K562 (cell line): Measurements from ENCODE around the gene FLAD1. TPM values are rescaled to one million over a fixed set of nuclear protein-coding genes. Genes with fewer than 3 reads are reported as not detected.

Experiments used
- ARHGAP35 ChIP-seq: fragments of 450-650 bp; IDR thresholded peaks from 2 replicates; pipeline ENCODE4 v1.6.1; 2018; ENCODE audit not compliant: partially characterized antibody
- ATF7 ChIP-seq: fragments of 450-650 bp; IDR thresholded peaks from 2 replicates; pipeline ENCODE4 v1.7.1; 2014; ENCODE audit warnings: mild to moderate bottlenecking, moderate library complexity
- CBFB ChIP-seq: sonication (generic); formaldehyde crosslinking; IDR thresholded peaks from 2 replicates; pipeline ENCODE4 v1.4.0; 2020; ENCODE audit warnings: mild to moderate bottlenecking, missing genetic modification reagents
- CREB3L1 ChIP-seq: fragments of 450-650 bp; IDR thresholded peaks from 2 replicates; pipeline ENCODE4 v1.6.1; 2014; ENCODE audit warnings: low read depth, mild to moderate bottlenecking, moderate library complexity, borderline replicate concordance
- ESRRA ChIP-seq: fragments of 450-650 bp; IDR thresholded peaks from 2 replicates; pipeline ENCODE4 v1.6.1; 2014; ENCODE audit warnings: low read depth, mild to moderate bottlenecking, moderate library complexity, borderline replicate concordance
- EWSR1 ChIP-seq: fragments of 450-650 bp; IDR thresholded peaks from 2 replicates; pipeline ENCODE4 v1.6.1; 2018; ENCODE audit warnings: borderline replicate concordance, mild to moderate bottlenecking, low read depth, moderate library complexity; ENCODE audit not compliant: partially characterized antibody
- JUNB ChIP-seq: fragments of 450-650 bp; formaldehyde crosslinking; conservative IDR thresholded peaks from 2 replicates; pipeline ENCODE4 v1.4.0; 2020; ENCODE audit warnings: mild to moderate bottlenecking
- LARP7 ChIP-seq: fragments of 450-650 bp; IDR thresholded peaks from 2 replicates; pipeline ENCODE4 v1.6.1; 2016
- NCOA4 ChIP-seq: fragments of 450-650 bp; IDR thresholded peaks from 2 replicates; pipeline ENCODE4 v1.6.1; 2018; ENCODE audit warnings: mild to moderate bottlenecking; ENCODE audit not compliant: partially characterized antibody
- PATZ1 ChIP-seq: fragments of 250-450 bp; sonication (Bioruptor Pico); IDR thresholded peaks from 2 replicates; pipeline ENCODE4 v1.5.0; 2020; ENCODE audit warnings: mild to moderate bottlenecking, borderline replicate concordance
- RB1 ChIP-seq: fragments of 450-650 bp; IDR thresholded peaks from 2 replicates; pipeline ENCODE4 v1.6.1; 2017; ENCODE audit warnings: low read depth, mild to moderate bottlenecking
- SMARCA5 ChIP-seq: fragments of 450-650 bp; IDR thresholded peaks from 2 replicates; pipeline ENCODE4 v1.6.1; 2016
- STAT5B ChIP-seq: fragments of 250-450 bp; sonication (Bioruptor Pico); IDR thresholded peaks from 2 replicates; pipeline ENCODE4 v1.8.0; 2021; ENCODE audit warnings: mild to moderate bottlenecking, inconsistent platforms
- TCF7 ChIP-seq: sonication (generic); IDR thresholded peaks from 2 replicates; pipeline ENCODE4 v1.6.1; 2016; ENCODE audit warnings: antibody characterized with exemption, borderline replicate concordance
- THRB ChIP-seq: fragments of 450-650 bp; formaldehyde crosslinking; conservative IDR thresholded peaks from 2 replicates; pipeline ENCODE4 v1.4.0; 2022; ENCODE audit warnings: mild to moderate bottlenecking, missing genetic modification characterization
- ZNF146 ChIP-seq: IDR thresholded peaks from one replicate; pipeline ENCODE4 v1.6.1; 2018; ENCODE audit warnings: missing compliant biosample characterization; ENCODE audit not compliant: unreplicated experiment
- ZNF224 ChIP-seq: sonication (generic); formaldehyde crosslinking; IDR thresholded peaks from 2 replicates; pipeline ENCODE4 v1.8.0; 2022; ENCODE audit warnings: mild to moderate bottlenecking, missing genetic modification reagents
- ZNF830 ChIP-seq: fragments of 250-450 bp; sonication (Bioruptor Pico); IDR thresholded peaks from 2 replicates; pipeline ENCODE4 v1.5.0; 2021; ENCODE audit warnings: mild to moderate bottlenecking
- polyA plus RNA-seq, 8 experiments: library from polyadenylated mRNA; depleted of rRNA in 4 of 8; stranded (reverse) in 5 of 8; unstranded in 3 of 8; fragments of >200 nt; fragmentation: Nextera tagmentation in 2 of 8; fragmentation: Illumina TruSeq in 1 of 8; extraction: Ambion mirVana in 2 of 8; extraction: Trizol in 1 of 8; gene quantifications; 2 replicates each; pipeline versions ENCODE4 v1.2.1 to v1.2.3, GENCODE V29; 2011 to 2014; ENCODE audit warnings: inconsistent platforms in 1 of 8, missing spikeins in 1 of 8
- total RNA-seq, 7 experiments: library from RNA; depleted of rRNA in 6 of 7; stranded (reverse); fragments of >200 nt in 6 of 7; fragmentation: Illumina TruSeq in 2 of 7; extraction: Trizol in 2 of 7; gene quantifications; 2 replicates each; pipeline versions ENCODE4 v1.2.1 to v1.2.3, GENCODE V29; 2011 to 2021; ENCODE audit warnings: low replicate concordance in 1 of 7
- TF ChIP-seq, protein P1 (sequence below): fragments of 250-450 bp; sonication (Bioruptor Pico); IDR thresholded peaks from 2 replicates; pipeline ENCODE4 v1.9.0; 2021; ENCODE audit warnings: mild to moderate bottlenecking
- TF ChIP-seq, protein P2 (sequence below): fragments of 450-650 bp; IDR thresholded peaks from 2 replicates; pipeline ENCODE4 v1.6.1; 2017; ENCODE audit warnings: antibody characterized with exemption, mild to moderate bottlenecking

The FLAD1 gene
- total and polyA plus RNA-seq, 9 of the 15 experiments (the other 6 are each of a cell fraction or from before 2014, with no cell fraction given): 24.9 to 85.8 (median 67.0) TPM

DNA sequence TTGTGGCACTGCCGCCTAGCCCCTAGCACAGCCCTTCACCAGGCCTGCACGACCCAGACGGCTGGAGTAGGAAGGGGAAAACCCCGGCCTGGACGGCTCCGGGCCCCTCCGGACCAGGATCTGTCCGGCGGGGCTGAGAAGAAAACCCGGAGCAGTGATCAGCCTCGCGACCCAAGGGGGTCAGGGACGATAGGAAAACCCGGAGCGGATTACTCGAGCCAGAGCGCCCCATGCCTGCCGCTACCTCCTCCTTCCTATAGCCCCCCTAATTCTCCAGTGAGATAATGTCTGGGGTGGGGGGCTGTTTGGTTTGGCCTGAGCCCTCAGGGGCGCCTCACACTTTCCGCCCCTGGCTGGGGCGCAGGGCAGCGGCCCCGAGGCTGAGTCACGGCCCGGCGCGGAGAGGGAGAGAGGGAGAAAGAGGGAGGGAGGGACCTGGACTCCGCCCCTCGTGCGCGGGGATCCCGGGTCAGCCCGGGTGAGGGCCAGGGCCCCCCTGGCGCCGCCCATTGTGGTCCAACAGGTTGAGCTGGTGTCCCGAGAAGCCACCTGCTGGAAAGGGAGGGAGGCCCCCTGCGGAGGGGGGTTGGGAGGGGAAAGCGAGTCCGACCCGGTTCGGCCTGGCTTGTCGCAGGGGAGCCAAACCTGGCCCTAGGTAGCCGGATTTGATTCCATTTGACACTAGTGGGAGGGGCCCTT, 17.7 kb downstream of the FLAD1 start (continued):
- TF ChIP-seq CREB3L1: peak; percentile 72; the same call in 1 of the 2 replicates
- peak; percentile 92 for TF ChIP-seq ATF7
- no peak for TF ChIP-seq LARP7
- no peak for TF ChIP-seq NCOA4
- no peak for TF ChIP-seq ARHGAP35
- peak; percentile 32 for TF ChIP-seq ZNF146 (CRISPR knock-in tag)
- peak; percentile 53 for TF ChIP-seq RB1
- TF ChIP-seq SMARCA5: no peak
- no peak for TF ChIP-seq EWSR1
- TF ChIP-seq, protein P1, sequence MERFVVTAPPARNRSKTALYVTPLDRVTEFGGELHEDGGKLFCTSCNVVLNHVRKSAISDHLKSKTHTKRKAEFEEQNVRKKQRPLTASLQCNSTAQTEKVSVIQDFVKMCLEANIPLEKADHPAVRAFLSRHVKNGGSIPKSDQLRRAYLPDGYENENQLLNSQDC (CRISPR knock-in tag): peak; percentile 44
- TF ChIP-seq ZNF224 (CRISPR knock-in tag): 0 out of 2 replicates have a peak, but pooled peaks have one; percentile 21
- TF ChIP-seq, protein P2, sequence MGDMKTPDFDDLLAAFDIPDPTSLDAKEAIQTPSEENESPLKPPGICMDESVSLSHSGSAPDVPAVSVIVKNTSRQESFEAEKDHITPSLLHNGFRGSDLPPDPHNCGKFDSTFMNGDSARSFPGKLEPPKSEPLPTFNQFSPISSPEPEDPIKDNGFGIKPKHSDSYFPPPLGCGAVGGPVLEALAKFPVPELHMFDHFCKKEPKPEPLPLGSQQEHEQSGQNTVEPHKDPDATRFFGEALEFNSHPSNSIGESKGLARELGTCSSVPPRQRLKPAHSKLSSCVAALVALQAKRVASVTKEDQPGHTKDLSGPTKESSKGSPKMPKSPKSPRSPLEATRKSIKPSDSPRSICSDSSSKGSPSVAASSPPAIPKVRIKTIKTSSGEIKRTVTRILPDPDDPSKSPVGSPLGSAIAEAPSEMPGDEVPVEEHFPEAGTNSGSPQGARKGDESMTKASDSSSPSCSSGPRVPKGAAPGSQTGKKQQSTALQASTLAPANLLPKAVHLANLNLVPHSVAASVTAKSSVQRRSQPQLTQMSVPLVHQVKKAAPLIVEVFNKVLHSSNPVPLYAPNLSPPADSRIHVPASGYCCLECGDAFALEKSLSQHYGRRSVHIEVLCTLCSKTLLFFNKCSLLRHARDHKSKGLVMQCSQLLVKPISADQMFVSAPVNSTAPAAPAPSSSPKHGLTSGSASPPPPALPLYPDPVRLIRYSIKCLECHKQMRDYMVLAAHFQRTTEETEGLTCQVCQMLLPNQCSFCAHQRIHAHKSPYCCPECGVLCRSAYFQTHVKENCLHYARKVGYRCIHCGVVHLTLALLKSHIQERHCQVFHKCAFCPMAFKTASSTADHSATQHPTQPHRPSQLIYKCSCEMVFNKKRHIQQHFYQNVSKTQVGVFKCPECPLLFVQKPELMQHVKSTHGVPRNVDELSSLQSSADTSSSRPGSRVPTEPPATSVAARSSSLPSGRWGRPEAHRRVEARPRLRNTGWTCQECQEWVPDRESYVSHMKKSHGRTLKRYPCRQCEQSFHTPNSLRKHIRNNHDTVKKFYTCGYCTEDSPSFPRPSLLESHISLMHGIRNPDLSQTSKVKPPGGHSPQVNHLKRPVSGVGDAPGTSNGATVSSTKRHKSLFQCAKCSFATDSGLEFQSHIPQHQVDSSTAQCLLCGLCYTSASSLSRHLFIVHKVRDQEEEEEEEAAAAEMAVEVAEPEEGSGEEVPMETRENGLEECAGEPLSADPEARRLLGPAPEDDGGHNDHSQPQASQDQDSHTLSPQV: peak; percentile 83
- peak; percentile 43; the same call in 1 of the 2 replicates for TF ChIP-seq TCF7
- peak; percentile 63; the same call in 1 of the 2 replicates for TF ChIP-seq PATZ1 (CRISPR knock-in tag)
- peak; percentile 62; the same call in 1 of the 2 replicates for TF ChIP-seq ESRRA
- TF ChIP-seq STAT5B (CRISPR knock-in tag): no peak
- TF ChIP-seq JUNB: peak; percentile 58
- peak; percentile 67 for TF ChIP-seq THRB (CRISPR knock-in tag)
- TF ChIP-seq CBFB (CRISPR knock-in tag): no peak
- peak; percentile 90 for TF ChIP-seq ZNF830 (CRISPR knock-in tag)
